Measurements from ENCODE around the gene BCL2L1.

Gene BCL2L1

GRCh38 chr20:31704225-31705119 is 18.2 kb downstream of the BCL2L1 start:
- peaks cover 49 to 74% (median 57%) of the 10 kb centered on the region in 10 experiments for H3K4me1 ChIP-seq
- H3K27me3 ChIP-seq = no peaks in the 10 kb centered on the region
- H3K36me3 ChIP-seq = peaks cover 56 to 93% (median 75%) of the 10 kb centered on the region in 11 experiments
- no peak overlapping the region for H3K27ac ChIP-seq
- H3K9me3 ChIP-seq (replicated peaks in 1 of 11) = no peaks in the 10 kb centered on the region
- no peak for TF ChIP-seq Cebpa-rat (IDR thresholded peaks at IDR 0.05)
- no peak overlapping the region for H3K9ac ChIP-seq
- H3K4me3 ChIP-seq = no peak overlapping the region
- H4K20me1 ChIP-seq = peaks cover 9 to 59% (median 28%) of the 10 kb centered on the region in 11 experiments; a peak in 18 of 22 replicates
- no peak overlapping the region for H3K4me2 ChIP-seq

- no peak for TF ChIP-seq Cebpa-rat (IDR thresholded peaks at IDR 0.05)
- Histone ChIP-seq H3K27ac (peak overlapping the region in 2 of 11 experiments; percentile 26 to 77; a peak in 3 of 22 replicates), H3K36me3 (peaks cover 51 to 93% (median 68%) of the 10 kb centered on the region in 11 experiments), H3K9me3 (replicated peaks in 1 of 11) (no peaks in the 10 kb centered on the region), H3K27me3 (no peaks in the 10 kb centered on the region), H4K20me1 (peaks cover 4 to 44% (median 16%) of the 10 kb centered on the region in 11 experiments; a peak in 14 of 22 replicates), H3K9ac (no peak overlapping the region), H3K4me1 (peaks cover 43 to 74% (median 48%) of the 10 kb centered on the region in 10 experiments), H3K4me2 (peak overlapping the region in 2 of 11 experiments; percentile 79 to 90; a peak in 3 of 22 replicates), H3K4me3 (no peak overlapping the region)
Observed at GRCh38 chr20:31701591-31701990, 21.1 kb downstream of the BCL2L1 start.

GRCh38 chr20:31700747-31701146 is 21.9 kb downstream of the BCL2L1 start:
- no peak overlapping the region for H3K4me3 ChIP-seq
- H3K4me1 ChIP-seq = peaks cover 36 to 74% (median 44%) of the 10 kb centered on the region in 10 experiments
- no peaks in the 10 kb centered on the region for H3K27me3 ChIP-seq
- H3K9me3 ChIP-seq (replicated peaks in 1 of 11) = no peaks in the 10 kb centered on the region
- H4K20me1 ChIP-seq = peaks cover 1 to 36% (median 11%) of the 10 kb centered on the region in 11 experiments; a peak in 12 of 22 replicates
- no peak for TF ChIP-seq Cebpa-rat (IDR thresholded peaks at IDR 0.05)
- H3K27ac ChIP-seq = peak overlapping the region in 8 of 11 experiments; percentile 12 to 88 (median 70); a peak in 12 of 22 replicates
- H3K36me3 ChIP-seq = peaks cover 50 to 93% (median 68%) of the 10 kb centered on the region in 11 experiments
- H3K9ac ChIP-seq = peak overlapping the region in 1 of 11 experiments; percentile 65; a peak in 1 of 22 replicates
- peak overlapping the region in 9 of 11 experiments; percentile 52 to 90 (median 79); a peak in 11 of 22 replicates for H3K4me2 ChIP-seq

GRCh38 chr20:31699801-31700728 is 22.6 kb downstream of the BCL2L1 start:
- Histone ChIP-seq H3K27ac (peak overlapping the region; percentile 12 to 88 (median 62); a peak in 20 of 22 replicates), H3K27me3 (no peaks in the 10 kb centered on the region), H3K4me3 (no peak overlapping the region), H3K4me2 (peak overlapping the region; percentile 52 to 90 (median 74)), H3K4me1 (peaks cover 38 to 78% (median 46%) of the 10 kb centered on the region in 10 experiments), H3K9ac (peak overlapping the region in 7 of 11 experiments; percentile 8 to 66 (median 55); a peak in 11 of 22 replicates), H3K36me3 (peaks cover 44 to 93% (median 67%) of the 10 kb centered on the region in 11 experiments), H4K20me1 (peaks cover 0 to 35% (median 11%) of the 10 kb centered on the region in 11 experiments; a peak in 10 of 22 replicates), H3K9me3 (replicated peaks in 1 of 11) (no peaks in the 10 kb centered on the region)
- TF ChIP-seq Cebpa-rat (IDR thresholded peaks at IDR 0.05) = no peak

- Histone ChIP-seq H3K9me3 (replicated peaks in 1 of 11) (no peaks in the 10 kb centered on the region), H3K4me1 (peaks cover 48 to 88% (median 54%) of the 10 kb centered on the region in 10 experiments), H3K4me2 (peak overlapping the region; percentile 52 to 90 (median 74)), H3K36me3 (peaks cover 34 to 83% (median 57%) of the 10 kb centered on the region in 11 experiments), H4K20me1 (peaks cover 0 to 38% (median 13%) of the 10 kb centered on the region in 11 experiments; a peak in 11 of 22 replicates), H3K9ac (peak overlapping the region in 8 of 11 experiments; percentile 4 to 66 (median 48); a peak in 13 of 22 replicates), H3K4me3 (peak overlapping the region in 1 of 10 experiments; percentile 16; a peak in 1 of 20 replicates), H3K27ac (peak overlapping the region; percentile 24 to 88 (median 62); a peak in 21 of 22 replicates), H3K27me3 (no peaks in the 10 kb centered on the region)
- no peak for TF ChIP-seq Cebpa-rat (IDR thresholded peaks at IDR 0.05)
Observed at GRCh38 chr20:31698803-31699718, 23.6 kb downstream of the BCL2L1 start.

GRCh38 chr20:31698243-31698802 is 24.3 kb downstream of the BCL2L1 start:
- Histone ChIP-seq H3K9ac (peak overlapping the region in 5 of 11 experiments; percentile 4 to 65 (median 59); a peak in 6 of 22 replicates), H3K4me2 (peak overlapping the region; percentile 52 to 90 (median 74); a peak in 21 of 22 replicates), H3K36me3 (peaks cover 33 to 81% (median 51%) of the 10 kb centered on the region in 11 experiments), H3K27me3 (no peaks in the 10 kb centered on the region), H3K4me1 (peaks cover 55 to 95% (median 62%) of the 10 kb centered on the region in 10 experiments), H3K9me3 (replicated peaks in 1 of 11) (no peaks in the 10 kb centered on the region), H4K20me1 (peaks cover 0 to 45% (median 16%) of the 10 kb centered on the region in 11 experiments; a peak in 11 of 22 replicates), H3K27ac (peak overlapping the region in 10 of 11 experiments; percentile 24 to 88 (median 63); a peak in 15 of 22 replicates), H3K4me3 (no peak overlapping the region)
- no peak for TF ChIP-seq Cebpa-rat (IDR thresholded peaks at IDR 0.05)

Data from BLaER1 treated with 17β-estradiol and CSF1 and Interleukin-3, amounts not matched to agents 10 nM and 100 nM (cell line).